Activated CD4-positive, alpha-beta T cell treated with anti-CD3 and anti-CD28 coated beads, Interleukin-10, Interleukin-2, amounts not matched to agents 100 ng/mL and 50 ng/mL, durations not matched to agents 16 hours and 8 hours (primary cell): Measurements from ENCODE around the gene TTC13.
"Not testable (repeated sequence)": the region's sequence is repeated elsewhere in the genome, so short reads cannot be mapped to it uniquely, and the experiment has no call there.

Experiments
- DNase-seq: peaks from one replicate; pipeline ENCODE4 v3.0.0-alpha.2; 2020

Gene TTC13

DNA sequence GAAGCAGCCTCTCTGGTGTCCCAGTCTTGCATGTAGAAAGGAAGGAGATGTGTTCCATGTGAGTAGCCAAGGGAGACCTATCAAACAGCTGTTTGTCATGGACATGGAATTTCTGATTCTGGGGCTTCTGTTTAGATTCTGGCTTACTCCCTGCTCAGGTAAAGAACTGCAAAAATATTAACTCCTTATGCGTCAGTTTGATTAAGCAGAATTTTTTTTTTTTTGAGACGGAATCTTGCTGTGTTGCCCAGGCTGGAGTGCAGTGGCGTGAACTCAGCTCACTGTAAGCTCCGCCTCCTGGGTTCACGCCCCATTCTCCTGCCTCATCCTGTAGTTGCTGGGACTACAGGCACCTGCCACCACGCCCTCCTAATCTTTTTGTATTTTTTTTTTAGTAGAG, 7.0 kb upstream of the TTC13 start:
- no peak for DNase-seq

DNA sequence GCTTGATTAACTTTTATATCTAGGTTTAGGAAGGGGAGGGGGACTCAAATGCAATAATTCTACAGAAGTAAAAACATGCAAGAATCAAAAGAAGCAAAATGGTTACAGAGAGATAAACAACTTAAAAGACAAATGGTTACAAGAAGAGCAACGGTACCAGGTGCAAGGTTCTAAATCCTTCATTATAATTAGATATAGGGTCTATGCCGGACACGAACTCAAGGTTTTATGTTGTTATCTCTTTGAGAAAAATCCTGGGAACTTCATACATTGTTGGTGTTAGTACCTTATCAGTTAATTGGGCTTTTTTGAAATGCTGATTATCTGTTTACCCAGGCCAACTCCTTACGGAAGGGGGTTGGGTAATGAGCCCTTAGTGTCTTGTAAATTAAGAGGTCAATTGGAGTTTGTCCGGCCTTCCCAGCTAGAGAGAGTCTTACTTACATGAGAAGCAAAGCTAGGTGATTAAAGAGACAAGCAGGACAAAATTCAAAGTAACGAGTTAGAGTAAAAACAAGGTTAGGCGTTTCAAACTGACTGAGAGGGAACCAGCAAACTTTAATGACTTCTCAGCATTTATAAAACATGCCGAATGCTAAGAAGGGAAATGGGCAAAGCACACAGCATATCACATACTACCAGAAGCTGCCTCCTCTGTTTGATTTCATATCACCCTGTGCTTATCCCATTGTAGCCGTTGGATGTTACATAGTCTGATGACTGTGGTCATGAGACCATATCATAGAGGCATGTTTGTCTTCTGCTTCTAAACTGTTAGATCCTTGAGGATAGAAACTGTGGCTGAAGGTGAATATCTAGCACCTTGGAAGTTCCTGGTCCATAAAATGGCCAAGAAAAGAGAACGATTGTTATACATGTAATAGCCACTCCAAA, 6.2 kb upstream of the TTC13 start:
- DNase-seq: not testable (repeated sequence)

DNA sequence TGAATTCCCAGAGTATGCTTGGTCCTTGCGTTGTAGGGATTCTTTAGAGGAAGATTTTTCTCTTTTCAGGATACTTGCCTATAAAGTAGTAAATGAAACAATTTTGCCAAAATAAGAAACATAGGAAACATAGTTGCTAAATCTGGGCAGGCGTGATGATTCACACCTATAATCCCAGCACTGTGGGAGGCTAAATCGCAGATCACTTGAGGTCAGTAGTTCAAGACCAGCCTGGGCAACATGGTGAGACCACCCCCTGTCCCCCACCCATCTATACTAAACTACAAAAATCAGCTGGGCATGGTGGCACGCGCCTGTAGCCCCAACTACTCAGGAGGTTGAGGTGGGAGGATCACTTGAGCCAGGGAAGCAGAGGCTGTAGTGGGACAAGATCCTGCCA, 5.2 kb upstream of the TTC13 start:
- DNase-seq: no peak

DNA sequence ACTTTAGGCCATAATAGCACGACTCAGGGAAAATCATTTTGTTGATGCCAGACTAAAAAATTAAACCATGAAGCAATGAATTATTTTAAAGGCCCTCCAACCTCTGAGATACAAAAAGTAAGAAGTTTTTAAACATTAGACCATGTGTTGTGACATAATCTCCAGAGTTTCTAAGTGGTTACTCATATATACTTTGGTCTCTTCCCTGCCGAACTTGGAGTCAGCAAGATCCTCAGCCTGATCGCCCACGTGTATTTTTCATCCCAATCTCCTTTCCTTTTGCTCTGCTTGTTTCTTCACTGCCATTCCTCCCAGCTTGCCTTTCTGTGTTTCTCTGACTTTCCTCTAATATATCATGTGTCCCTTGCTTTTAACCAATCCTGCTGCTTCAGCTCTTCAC, 4.0 kb upstream of the TTC13 start:
- DNase-seq: no peak

DNA sequence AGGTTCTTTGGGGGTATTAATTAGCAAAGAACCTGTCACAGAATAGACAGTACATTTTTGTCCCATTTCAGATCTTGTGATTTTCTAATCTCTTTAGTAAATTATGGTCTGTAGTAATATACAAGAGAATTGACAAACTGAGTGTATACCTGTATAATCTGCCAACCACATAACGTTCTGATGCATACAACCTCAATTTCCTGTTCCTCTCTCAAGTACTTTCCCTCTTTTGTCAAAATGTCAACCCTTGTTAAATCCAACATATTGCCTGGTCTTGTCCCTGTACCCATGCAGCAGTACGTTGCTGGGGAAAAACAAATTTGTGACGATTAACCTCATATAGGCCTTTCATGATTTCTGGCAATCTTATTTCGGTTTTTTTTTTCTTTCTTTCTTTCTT, 1.3 kb upstream of the TTC13 start:
- DNase-seq: peak; percentile 28

DNA sequence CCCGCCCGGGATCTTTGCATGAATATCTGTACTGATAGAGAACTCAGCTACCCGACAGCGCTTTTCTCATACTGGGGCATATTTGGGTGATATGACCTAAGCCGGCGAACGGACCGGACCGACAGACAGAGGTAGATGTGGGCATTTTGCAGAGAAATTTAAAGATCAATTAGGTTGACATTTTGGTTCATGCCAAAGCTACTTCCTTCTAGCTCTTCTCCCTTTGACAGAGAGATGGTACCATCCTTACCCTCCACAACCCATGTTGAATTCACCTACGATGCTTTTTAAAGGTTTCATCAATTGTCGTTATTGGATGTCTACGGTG, 692 bp upstream of the TTC13 start:
- DNase-seq: no peak

DNA sequence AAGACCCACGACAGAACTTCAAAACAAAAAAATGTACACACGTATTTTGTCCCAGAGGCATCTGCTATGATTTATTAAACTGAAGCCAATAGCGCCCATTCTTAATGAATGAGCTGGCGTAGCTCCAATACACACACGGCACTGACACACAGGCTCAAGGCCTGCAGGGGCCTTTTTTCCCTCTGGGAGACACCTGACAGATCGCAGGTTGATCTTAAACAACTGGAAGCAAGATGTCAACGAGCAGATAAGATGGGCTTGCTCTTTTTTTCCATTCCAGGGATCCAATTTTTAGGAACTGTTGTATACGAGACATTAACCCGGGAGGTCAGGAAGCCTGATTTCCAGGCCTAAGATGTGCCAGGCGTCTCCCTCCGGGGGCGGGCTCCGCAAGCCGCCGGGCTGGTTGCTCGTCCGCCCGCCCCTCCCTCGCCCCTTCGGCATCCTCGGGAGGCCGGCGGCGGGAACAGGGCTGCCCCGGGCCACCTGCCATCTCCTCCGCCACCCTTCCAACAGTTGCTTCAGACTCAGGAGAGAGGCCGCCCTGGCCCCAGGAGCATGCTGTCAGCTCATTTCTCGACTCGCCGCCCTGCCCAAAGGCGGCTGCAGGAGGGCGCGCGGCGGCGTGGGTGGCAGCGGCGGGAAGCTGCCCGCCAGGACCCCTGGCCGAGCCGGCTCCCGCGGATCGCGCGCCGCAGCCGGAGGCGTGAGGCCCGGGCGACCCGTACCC, 735 bp downstream of the TTC13 start:
- peak; percentile 31 for DNase-seq

DNA sequence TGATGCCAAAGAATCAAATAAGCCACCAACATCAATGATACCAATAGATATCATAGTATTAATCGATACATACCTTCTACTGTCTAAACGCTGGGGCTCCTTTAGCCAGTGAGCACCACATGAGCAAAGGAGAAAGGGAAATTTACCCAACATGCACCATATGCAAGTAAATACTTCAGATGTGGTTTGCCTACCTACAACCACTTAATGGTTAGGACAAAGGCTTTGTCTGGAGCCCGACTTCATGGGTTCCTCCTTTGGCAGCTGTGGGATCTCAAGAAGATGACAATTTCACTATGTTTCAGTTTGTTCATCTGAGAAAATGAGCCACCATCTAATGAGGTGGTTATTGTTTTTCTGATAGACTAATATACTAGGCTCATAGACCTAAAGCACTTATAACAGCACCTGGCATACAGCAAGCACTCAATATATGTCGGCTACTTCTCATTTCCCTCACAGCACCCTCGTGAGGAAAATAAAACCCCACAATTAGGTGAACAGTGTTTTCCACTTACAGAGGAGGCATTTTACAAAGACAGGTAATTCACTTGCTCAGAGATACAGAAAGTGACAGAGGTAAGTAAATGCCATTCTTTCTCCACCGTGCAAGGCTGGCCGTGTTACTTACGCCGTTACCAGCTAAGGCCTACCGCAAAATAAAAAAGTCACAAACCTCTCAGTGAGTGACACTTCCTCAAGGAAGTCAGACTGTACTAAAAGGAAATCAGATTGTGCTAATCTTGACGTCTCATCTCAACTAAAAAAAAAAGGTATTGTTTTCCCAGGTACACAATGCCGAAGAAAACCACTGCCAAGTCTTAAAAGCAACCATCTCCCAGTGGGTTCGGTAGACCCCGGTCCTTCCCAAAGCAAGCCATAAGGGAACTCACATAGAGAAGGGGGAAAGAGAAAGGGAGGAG, 1.6 kb downstream of the TTC13 start:
- DNase-seq: peak; percentile 67

DNA sequence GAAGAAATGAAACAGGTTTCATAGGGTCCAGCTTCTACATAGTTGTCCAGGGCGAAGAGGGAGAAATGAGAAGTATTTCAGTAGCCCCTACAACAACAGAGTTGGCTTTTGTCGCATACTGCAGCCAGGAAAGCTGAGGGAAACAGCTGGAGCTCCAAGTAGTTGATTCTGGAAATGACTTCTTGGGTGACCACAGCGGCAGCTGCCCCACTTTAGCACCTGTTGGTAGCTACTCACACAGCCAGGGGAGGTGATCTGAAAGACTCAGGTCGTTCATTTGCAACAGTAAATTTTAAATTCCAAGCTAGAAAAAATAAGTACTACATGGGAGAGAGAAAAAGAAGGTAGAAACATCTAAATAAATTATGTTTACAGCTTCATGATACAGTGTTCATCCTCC, 2.3 kb downstream of the TTC13 start:
- no peak for DNase-seq

DNA sequence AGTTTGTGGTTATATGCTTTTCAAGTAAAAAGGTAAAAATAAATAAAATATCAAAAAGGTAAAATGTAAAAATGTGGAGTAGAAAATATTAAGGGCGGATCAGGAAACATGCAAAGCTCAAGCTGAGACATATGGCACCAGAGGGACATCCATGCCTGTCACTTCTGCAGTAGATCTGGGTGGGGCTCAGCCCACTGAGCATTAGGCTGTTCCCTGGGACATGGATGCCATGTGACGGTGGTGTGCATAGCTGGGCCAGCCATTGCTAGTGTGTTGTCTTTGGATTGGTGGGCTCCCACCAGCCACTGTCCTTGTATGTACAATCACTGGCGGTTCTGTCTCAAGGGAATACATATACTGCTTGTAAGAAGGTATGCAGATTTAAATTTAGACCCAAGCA, 3.0 kb downstream of the TTC13 start:
- no peak for DNase-seq

DNA sequence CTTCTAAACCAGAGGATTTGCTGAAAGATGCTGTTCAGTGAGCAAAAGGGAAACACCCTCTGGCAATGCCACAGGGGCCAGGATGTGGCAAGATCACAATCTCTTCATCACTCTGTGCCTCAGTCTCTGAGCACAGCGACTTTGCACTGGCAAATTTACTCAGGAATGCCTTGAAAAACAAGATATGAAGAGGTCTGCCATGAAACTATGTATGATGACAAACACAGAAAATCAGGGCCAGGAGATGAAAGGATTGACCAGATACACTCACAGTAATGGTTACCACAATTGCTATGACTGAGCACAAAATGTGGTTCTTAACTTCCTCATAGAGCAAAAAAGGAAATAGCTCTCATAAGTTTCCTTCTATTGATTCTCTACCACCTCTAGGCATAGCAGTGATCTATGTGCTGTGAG, 5.8 kb downstream of the TTC13 start:
- peak; percentile 87 for DNase-seq

DNA sequence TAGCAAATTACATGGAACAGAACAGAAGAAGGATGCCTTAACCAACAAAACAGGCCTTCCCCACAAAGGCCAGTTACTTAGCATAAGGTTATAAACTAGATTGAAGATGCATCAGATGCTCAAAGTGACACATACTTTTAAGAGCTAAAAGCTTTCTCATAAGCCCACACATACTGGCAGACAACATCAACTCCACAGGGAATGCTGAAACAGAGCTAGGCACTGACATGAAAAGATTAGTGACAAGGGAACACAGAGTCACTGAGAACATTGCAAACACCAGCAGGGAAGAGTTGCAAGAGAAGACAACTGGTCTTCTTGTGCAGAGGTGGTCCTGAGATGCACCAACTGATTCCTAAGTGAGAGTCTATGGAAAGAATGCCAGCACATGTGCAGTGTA, 6.9 kb downstream of the TTC13 start:
- no peak for DNase-seq

DNA sequence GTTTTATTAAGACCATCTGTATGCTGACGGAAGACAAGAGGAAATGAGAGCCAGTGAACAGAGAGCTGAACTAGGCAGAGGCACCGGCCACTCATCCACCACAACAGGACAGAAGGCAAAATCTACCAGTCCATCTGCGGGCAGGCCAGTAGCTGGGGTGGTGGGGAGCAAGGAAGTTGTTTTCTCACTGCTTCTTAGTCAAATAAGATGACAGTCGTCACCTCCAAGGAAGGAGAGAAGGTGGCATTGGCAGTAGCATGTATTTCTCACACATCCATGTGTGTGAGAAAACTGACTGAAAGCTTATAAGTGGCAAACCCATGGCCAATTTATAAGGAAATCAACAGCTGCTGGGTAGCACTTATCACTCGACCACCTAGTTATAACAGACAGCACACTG, 8.2 kb downstream of the TTC13 start:
- DNase-seq: no peak

DNA sequence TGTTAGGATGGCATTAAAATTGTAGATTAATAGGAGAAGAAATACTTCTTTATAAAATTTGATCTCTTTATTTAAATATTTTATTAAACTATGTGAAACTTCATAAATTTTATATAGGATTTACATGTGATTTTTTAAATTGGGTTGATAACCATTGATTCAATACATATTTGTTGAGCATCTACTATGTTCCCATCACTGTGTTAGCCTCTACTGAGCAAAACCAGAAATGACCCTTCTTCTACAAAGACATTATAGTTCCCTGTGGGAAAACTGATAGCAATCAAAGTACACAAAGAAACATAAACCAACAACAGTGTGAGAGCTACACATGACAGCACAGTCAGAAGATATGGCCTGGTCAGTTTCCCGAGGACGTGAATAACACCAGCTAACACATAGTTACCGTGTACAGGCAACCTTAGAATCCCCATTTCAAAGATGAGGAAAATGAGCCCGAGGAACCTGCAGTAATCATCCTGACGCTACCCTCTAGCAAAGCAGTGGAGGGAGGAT, 12.2 kb downstream of the TTC13 start:
- DNase-seq: no peak

DNA sequence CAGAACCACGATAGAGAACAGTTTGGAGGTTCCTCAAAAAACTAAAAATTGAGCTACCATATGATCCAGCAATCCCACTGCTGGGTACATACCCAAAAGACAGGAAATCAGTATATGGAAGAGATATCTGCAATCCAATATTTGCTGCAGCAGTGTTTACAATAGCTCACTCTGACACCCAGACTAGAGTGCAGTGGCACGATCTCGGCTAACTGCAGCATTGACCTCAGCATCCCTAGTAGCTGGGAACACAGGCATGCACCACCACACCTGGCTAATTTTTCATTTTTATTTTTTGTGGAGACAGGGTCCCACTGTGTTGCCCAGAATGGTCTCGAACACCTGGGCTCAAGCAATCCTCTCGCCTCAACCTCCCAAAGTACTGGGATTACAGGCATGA, 13.1 kb downstream of the TTC13 start:
- DNase-seq: no peak

DNA sequence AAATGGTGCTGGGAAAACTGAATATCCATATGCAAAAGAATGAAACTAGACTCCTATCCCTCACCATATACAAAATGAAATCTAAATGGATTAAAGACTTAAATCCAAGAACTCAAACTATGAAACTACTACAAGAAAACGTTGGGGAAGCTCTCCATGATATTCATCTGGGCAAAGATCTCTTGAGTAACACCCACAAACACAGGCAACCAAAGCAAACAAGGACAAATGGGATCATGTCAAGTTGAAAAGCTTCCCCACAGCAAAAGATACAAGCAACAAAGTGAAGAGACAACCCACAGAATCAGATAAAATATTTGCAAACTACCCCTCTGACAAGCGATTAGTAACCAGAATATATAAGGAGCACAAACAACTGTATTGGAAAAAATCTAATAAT, 13.8 kb downstream of the TTC13 start:
- DNase-seq: no peak

DNA sequence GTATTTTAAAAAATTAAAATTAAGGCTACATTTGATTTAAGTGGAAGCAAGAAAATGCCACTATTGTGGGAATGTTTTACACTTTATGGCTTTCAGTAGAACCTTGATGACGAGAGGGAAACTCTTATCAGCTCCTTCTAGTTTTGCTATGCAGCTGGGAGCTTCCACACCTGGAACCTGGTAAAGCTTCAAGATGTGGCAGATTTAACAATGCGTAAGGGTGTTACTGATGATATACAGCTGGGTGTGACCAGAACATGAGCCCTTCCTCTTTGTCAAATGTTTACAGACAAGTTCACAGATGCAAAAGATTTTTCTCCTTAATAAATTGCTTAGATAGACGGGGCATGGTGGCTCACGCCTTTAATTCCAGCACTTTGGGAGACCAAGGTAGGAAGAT, 20.3 kb downstream of the TTC13 start:
- no peak for DNase-seq

DNA sequence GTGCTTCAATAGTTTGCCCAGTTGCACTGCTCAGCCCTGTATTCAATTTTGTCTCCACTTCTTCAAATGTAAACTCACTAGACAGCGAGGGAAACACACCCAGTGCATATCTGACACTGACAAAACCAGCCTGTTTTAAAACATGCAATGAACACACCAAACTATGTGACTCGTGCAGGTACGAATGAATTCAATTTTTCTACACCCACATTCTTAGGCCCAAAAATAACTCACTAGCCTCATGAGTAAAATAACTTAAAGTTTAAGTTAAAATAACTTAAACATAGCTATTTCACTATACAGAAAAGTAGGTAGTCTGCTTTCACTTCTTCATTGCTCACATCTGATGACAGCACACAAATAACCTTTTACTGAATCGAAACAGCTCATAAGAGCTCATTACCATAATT, 21.1 kb downstream of the TTC13 start:
- DNase-seq: no peak

DNA sequence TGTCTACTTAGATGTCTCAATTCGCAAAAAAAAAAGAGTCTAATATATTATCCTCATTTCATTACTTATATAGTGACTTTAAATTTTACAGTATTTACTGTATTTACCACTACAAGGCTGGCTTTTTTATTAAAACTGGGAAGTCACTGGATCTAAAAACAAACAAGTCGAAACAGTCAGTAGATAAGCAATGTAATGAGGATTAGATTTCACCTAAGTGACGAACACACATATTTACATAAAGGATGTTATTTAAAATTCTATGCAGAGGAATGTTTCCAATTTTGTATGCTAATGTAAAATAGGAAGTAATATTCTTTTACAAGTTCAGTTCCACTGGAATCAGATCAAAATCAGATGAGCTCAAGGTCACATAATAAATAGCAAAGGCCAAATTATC, 28.3 kb downstream of the TTC13 start:
- no peak for DNase-seq

DNA sequence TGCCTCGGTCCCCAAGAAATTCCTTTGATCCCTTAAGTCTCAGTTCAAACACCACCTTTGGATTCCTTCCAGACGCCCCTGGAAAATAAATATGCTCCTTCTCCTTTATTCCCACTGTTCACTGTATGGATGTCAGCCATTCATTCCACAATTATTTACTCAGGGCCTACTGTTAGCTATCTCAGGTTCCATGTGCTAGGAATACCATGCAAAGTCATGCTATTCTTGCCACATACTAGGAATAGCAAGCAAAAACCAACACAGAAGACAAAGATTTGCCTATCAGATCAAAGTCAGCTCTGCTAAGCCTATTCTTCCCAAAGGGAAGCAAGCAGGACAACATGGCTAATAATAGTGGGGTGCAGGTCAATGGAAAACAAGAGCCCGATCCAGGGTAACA, 29.8 kb downstream of the TTC13 start:
- DNase-seq: no peak

DNA sequence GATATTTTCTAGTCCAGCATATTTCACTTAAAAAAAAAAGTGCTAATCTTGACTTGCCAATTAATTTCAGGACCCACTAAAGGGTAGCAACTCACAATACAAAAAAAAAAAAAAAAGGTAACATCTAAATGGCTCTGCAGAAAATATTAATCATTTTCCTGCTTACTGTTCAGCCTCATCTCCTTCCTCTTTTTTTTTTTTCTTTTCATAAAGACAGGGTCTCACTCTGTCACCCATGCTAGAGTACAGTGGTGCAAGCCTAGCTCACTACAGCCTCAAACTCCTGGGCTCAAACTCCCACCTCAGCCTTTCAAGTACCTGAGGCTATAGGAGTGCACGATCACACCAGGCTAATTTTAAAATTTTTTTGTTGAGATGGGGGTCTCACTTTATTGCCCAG, 30.4 kb downstream of the TTC13 start:
- DNase-seq: no peak

DNA sequence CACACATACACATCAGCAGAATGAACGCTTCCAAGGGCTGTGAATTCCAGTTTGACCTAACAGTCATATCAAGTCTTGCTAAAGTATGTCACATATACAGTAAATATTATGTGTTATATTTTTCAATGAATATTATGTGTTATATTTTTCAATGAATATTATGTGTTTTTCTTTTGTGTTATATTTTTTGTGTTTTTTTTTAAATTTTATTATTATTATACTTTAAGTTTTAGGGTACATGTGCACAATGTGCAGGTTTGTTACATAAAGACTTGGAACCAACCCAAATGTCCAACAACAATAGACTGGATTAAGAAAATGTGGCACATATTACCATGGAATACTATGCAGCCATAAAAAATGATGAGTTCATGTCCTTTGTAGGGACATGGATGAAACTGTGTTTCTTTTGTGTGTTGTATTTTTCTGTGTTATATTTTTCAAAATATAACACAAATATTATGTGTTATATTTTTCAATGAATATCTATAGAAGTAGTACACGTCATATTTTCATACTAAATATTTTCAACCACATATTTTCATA, 35.5 kb downstream of the TTC13 start:
- no peak for DNase-seq

DNA sequence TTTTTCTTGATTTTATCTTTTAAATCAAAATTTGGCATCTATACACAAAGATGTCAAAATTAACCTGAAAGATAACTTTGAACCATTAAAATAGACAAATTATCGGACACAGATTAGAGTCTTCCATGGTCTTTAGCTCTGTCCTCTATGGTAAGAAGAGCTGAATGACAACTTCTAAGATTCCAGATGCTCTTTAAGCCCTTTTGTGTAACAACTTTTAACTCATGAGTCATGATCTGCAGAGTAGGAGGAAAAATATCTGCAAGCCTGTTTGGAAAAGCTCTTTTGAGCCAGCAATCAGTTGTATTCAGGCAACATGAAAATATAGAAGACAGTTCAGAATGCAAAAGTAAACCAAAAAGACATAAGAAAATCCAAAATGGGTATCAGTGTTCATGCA, 37.8 kb downstream of the TTC13 start:
- no peak for DNase-seq
